Measurements from ENCODE around the gene MARK2.

Gene MARK2

GRCh38 chr11:63867511-63867910 is 28.6 kb downstream of the MARK2 start:
- Histone ChIP-seq H3K9me3 (ENCODE audit: control insufficient read depth, low read length) (no peaks in the 10 kb centered on the region), H3K4me3 (ENCODE audit: insufficient read depth, low read depth, low read length, poor library complexity, severe bottlenecking) (no peak overlapping the region), H3K27me3 (replicated peaks; ENCODE audit: control insufficient read depth, insufficient read depth, low read length, poor library complexity, severe bottlenecking) (no peaks in the 10 kb centered on the region), H3K36me3 (ENCODE audit: control insufficient read depth, insufficient read depth, low read length) (no peaks in the 10 kb centered on the region), H3K4me1 (ENCODE audit: control insufficient read depth, insufficient read depth, low read length, poor library complexity, severe bottlenecking) (peaks cover 76% of the 10 kb centered on the region), H3K27ac (ENCODE audit: insufficient read depth, low read length, poor library complexity, severe bottlenecking) (no peak overlapping the region)
- DNase-seq: no peak

GRCh38 chr11:63868399-63869064 is 29.6 kb downstream of the MARK2 start:
- H3K27ac ChIP-seq (ENCODE audit: insufficient read depth, low read length, poor library complexity, severe bottlenecking): no peak overlapping the region
- H3K36me3 ChIP-seq (ENCODE audit: control insufficient read depth, insufficient read depth, low read length): no peaks in the 10 kb centered on the region
- DNase-seq: no peak
- peaks cover 78% of the 10 kb centered on the region for H3K4me1 ChIP-seq (ENCODE audit: control insufficient read depth, insufficient read depth, low read length, poor library complexity, severe bottlenecking)
- H3K9me3 ChIP-seq (ENCODE audit: control insufficient read depth, low read length): no peaks in the 10 kb centered on the region
- no peak overlapping the region for H3K4me3 ChIP-seq (ENCODE audit: insufficient read depth, low read depth, low read length, poor library complexity, severe bottlenecking)
- no peaks in the 10 kb centered on the region for H3K27me3 ChIP-seq (replicated peaks; ENCODE audit: control insufficient read depth, insufficient read depth, low read length, poor library complexity, severe bottlenecking)

GRCh38 chr11:63869171-63869591 is 30.3 kb downstream of the MARK2 start:
- H3K4me1 ChIP-seq (ENCODE audit: control insufficient read depth, insufficient read depth, low read length, poor library complexity, severe bottlenecking): peaks cover 79% of the 10 kb centered on the region
- DNase-seq: no peak
- H3K4me3 ChIP-seq (ENCODE audit: insufficient read depth, low read depth, low read length, poor library complexity, severe bottlenecking): peak overlapping the region; percentile 2
- H3K27ac ChIP-seq (ENCODE audit: insufficient read depth, low read length, poor library complexity, severe bottlenecking): peak overlapping the region; percentile 40
- no peaks in the 10 kb centered on the region for H3K9me3 ChIP-seq (ENCODE audit: control insufficient read depth, low read length)
- no peaks in the 10 kb centered on the region for H3K36me3 ChIP-seq (ENCODE audit: control insufficient read depth, insufficient read depth, low read length)
- no peaks in the 10 kb centered on the region for H3K27me3 ChIP-seq (replicated peaks; ENCODE audit: control insufficient read depth, insufficient read depth, low read length, poor library complexity, severe bottlenecking)

- Histone ChIP-seq H3K4me1 (ENCODE audit: control insufficient read depth, insufficient read depth, low read length, poor library complexity, severe bottlenecking) (peaks cover 79% of the 10 kb centered on the region), H3K27ac (ENCODE audit: insufficient read depth, low read length, poor library complexity, severe bottlenecking) (peak overlapping the region; percentile 40), H3K9me3 (ENCODE audit: control insufficient read depth, low read length) (no peaks in the 10 kb centered on the region), H3K27me3 (replicated peaks; ENCODE audit: control insufficient read depth, insufficient read depth, low read length, poor library complexity, severe bottlenecking) (no peaks in the 10 kb centered on the region), H3K36me3 (ENCODE audit: control insufficient read depth, insufficient read depth, low read length) (no peaks in the 10 kb centered on the region), H3K4me3 (ENCODE audit: insufficient read depth, low read depth, low read length, poor library complexity, severe bottlenecking) (peak overlapping the region; percentile 2)
- DNase-seq: peak; percentile 35 to 43 (median 36)
Observed at GRCh38 chr11:63869683-63870082, 30.8 kb downstream of the MARK2 start.

- H3K27me3 ChIP-seq (replicated peaks; ENCODE audit: control insufficient read depth, insufficient read depth, low read length, poor library complexity, severe bottlenecking): no peaks in the 10 kb centered on the region
- DNase-seq: no peak
- H3K4me1 ChIP-seq (ENCODE audit: control insufficient read depth, insufficient read depth, low read length, poor library complexity, severe bottlenecking): peaks cover 72% of the 10 kb centered on the region
- H3K36me3 ChIP-seq (ENCODE audit: control insufficient read depth, insufficient read depth, low read length): no peaks in the 10 kb centered on the region
- H3K27ac ChIP-seq (ENCODE audit: insufficient read depth, low read length, poor library complexity, severe bottlenecking): peak overlapping the region; percentile 40
- no peak overlapping the region for H3K4me3 ChIP-seq (ENCODE audit: insufficient read depth, low read depth, low read length, poor library complexity, severe bottlenecking)
- H3K9me3 ChIP-seq (ENCODE audit: control insufficient read depth, low read length): no peaks in the 10 kb centered on the region
Observed at GRCh38 chr11:63870351-63871140, 31.6 kb downstream of the MARK2 start.

GRCh38 chr11:63871962-63872799 is 33.3 kb downstream of the MARK2 start:
- Histone ChIP-seq H3K27ac (ENCODE audit: insufficient read depth, low read length, poor library complexity, severe bottlenecking) (peak overlapping the region; percentile 16), H3K27me3 (replicated peaks; ENCODE audit: control insufficient read depth, insufficient read depth, low read length, poor library complexity, severe bottlenecking) (no peaks in the 10 kb centered on the region), H3K4me1 (ENCODE audit: control insufficient read depth, insufficient read depth, low read length, poor library complexity, severe bottlenecking) (peaks cover 56% of the 10 kb centered on the region), H3K36me3 (ENCODE audit: control insufficient read depth, insufficient read depth, low read length) (no peaks in the 10 kb centered on the region), H3K9me3 (ENCODE audit: control insufficient read depth, low read length) (no peaks in the 10 kb centered on the region), H3K4me3 (ENCODE audit: insufficient read depth, low read depth, low read length, poor library complexity, severe bottlenecking) (no peak overlapping the region)
- peak; percentile 9 to 12 (median 11) for DNase-seq

GRCh38 chr11:63872800-63873197 is 33.9 kb downstream of the MARK2 start:
- no peaks in the 10 kb centered on the region for H3K27me3 ChIP-seq (replicated peaks; ENCODE audit: control insufficient read depth, insufficient read depth, low read length, poor library complexity, severe bottlenecking)
- no peak overlapping the region for H3K4me3 ChIP-seq (ENCODE audit: insufficient read depth, low read depth, low read length, poor library complexity, severe bottlenecking)
- H3K36me3 ChIP-seq (ENCODE audit: control insufficient read depth, insufficient read depth, low read length): no peaks in the 10 kb centered on the region
- no peak overlapping the region for H3K27ac ChIP-seq (ENCODE audit: insufficient read depth, low read length, poor library complexity, severe bottlenecking)
- no peaks in the 10 kb centered on the region for H3K9me3 ChIP-seq (ENCODE audit: control insufficient read depth, low read length)
- peaks cover 52% of the 10 kb centered on the region for H3K4me1 ChIP-seq (ENCODE audit: control insufficient read depth, insufficient read depth, low read length, poor library complexity, severe bottlenecking)
- DNase-seq: no peak

- no peaks in the 10 kb centered on the region for H3K9me3 ChIP-seq (ENCODE audit: control insufficient read depth, low read length)
Observed at GRCh38 chr11:63873311-63873710, 34.4 kb downstream of the MARK2 start.

GRCh38 chr11:63874511-63874910 is 35.6 kb downstream of the MARK2 start:
- H3K27ac ChIP-seq (ENCODE audit: insufficient read depth, low read length, poor library complexity, severe bottlenecking): no peak overlapping the region
- H3K4me3 ChIP-seq (ENCODE audit: insufficient read depth, low read depth, low read length, poor library complexity, severe bottlenecking): no peak overlapping the region
- H3K4me1 ChIP-seq (ENCODE audit: control insufficient read depth, insufficient read depth, low read length, poor library complexity, severe bottlenecking): peaks cover 35% of the 10 kb centered on the region
- no peaks in the 10 kb centered on the region for H3K9me3 ChIP-seq (ENCODE audit: control insufficient read depth, low read length)
- no peaks in the 10 kb centered on the region for H3K36me3 ChIP-seq (ENCODE audit: control insufficient read depth, insufficient read depth, low read length)
- H3K27me3 ChIP-seq (replicated peaks; ENCODE audit: control insufficient read depth, insufficient read depth, low read length, poor library complexity, severe bottlenecking): no peaks in the 10 kb centered on the region
- no peak for DNase-seq

More at GRCh38 chr11:63873311-63873710, 34.4 kb downstream of the MARK2 start:
- H3K27me3 ChIP-seq (replicated peaks; ENCODE audit: control insufficient read depth, insufficient read depth, low read length, poor library complexity, severe bottlenecking): no peaks in the 10 kb centered on the region
- DNase-seq: no peak
- no peak overlapping the region for H3K27ac ChIP-seq (ENCODE audit: insufficient read depth, low read length, poor library complexity, severe bottlenecking)
- H3K4me1 ChIP-seq (ENCODE audit: control insufficient read depth, insufficient read depth, low read length, poor library complexity, severe bottlenecking): peaks cover 47% of the 10 kb centered on the region
- H3K36me3 ChIP-seq (ENCODE audit: control insufficient read depth, insufficient read depth, low read length): no peaks in the 10 kb centered on the region
- H3K4me3 ChIP-seq (ENCODE audit: insufficient read depth, low read depth, low read length, poor library complexity, severe bottlenecking): no peak overlapping the region
